Skeletal muscle cell (primary cell): ENCODE measurements around the gene NETO2.
"Not testable (repeated sequence)": the region's sequence is repeated elsewhere in the genome, so short reads cannot be mapped to it uniquely, and the experiment has no call there.

Experiments
- DNase-seq: peaks from one replicate; pipeline ENCODE4 v3.0.0-alpha.2; 2010; ENCODE audit warnings: low read depth
- H3K4me3 ChIP-seq: 2 replicates; pipeline ENCODE4 v1.5.1; 2011; ENCODE audit warnings: low read depth, mild to moderate bottlenecking, control low read depth, low read length, moderate library complexity

Gene NETO2

GRCh38 chr16:47069313-47069712 lies 74.4 kb downstream of the NETO2 start:
- H3K4me3 ChIP-seq, result no peak overlapping the region

GRCh38 chr16:47067203-47067602 lies 76.5 kb downstream of the NETO2 start:
- DNase-seq, result no peak

More at GRCh38 chr16:47069313-47069712, 74.4 kb downstream of the NETO2 start:
- DNase-seq, result no peak

GRCh38 chr16:47065766-47066688 lies 77.7 kb downstream of the NETO2 start:
- no peak for DNase-seq
- H3K4me3 ChIP-seq, result no peak overlapping the region

More at GRCh38 chr16:47067203-47067602, 76.5 kb downstream of the NETO2 start:
- no peak overlapping the region for H3K4me3 ChIP-seq

DNA sequence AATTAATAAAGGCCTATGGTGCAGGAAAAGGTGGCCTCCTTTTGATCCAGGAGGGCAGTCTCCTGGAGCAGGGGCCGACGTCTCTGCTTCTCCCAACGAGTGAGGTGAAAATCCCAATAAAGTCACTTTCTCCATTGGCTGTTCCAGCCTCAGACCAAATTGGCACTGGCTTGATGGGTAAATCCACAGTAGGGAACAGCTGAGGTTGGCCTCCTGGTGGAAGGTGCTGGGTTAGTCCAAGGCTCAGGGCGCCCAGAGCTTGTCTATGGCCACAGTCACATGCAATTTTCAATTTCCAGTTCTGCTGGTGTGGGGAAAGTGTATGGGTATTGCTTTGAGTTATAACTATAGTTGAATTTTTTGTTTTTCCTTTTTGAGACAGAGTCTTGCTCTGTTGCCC lies 79.0 kb downstream of the NETO2 start:
- no peak for DNase-seq
- H3K4me3 ChIP-seq, result no peak overlapping the region

- no peak overlapping the region for H3K4me3 ChIP-seq
- no peak for DNase-seq
These were observed 80.6 kb downstream of the NETO2 start for GRCh38 chr16:47063011-47063724.

GRCh38 chr16:47061204-47061603 lies 82.5 kb downstream of the NETO2 start:
- DNase-seq, result no peak
- H3K4me3 ChIP-seq, result no peak overlapping the region

- DNase-seq, result no peak
- no peak overlapping the region for H3K4me3 ChIP-seq
These were observed 83.1 kb downstream of the NETO2 start for GRCh38 chr16:47060596-47060995.

DNA sequence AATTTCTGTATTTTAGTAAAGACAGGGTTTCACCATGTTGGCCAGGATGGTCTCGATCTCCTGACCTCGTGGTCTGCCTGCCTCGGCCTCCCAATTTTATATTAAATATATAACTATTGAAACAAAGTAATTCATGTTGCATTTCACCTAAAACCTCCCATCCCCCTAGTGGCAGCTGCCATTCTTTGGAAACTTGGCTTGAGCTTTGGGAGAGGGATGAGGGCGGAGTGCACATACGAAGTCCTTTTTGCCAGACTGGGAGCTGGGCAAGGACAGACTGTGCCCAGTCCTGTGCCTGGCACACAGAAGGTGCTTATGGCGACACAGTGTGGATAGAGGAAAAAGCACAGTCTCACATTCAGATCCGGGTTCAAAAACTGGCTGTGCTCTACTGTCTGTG lies 83.8 kb downstream of the NETO2 start:
- no peak for DNase-seq

GRCh38 chr16:47059130-47059529 lies 84.6 kb downstream of the NETO2 start:
- DNase-seq, H3K4me3 ChIP-seq: not testable (repeated sequence)

More for the DNA sequence above, 83.8 kb downstream of the NETO2 start:
- no peak overlapping the region for H3K4me3 ChIP-seq

DNA sequence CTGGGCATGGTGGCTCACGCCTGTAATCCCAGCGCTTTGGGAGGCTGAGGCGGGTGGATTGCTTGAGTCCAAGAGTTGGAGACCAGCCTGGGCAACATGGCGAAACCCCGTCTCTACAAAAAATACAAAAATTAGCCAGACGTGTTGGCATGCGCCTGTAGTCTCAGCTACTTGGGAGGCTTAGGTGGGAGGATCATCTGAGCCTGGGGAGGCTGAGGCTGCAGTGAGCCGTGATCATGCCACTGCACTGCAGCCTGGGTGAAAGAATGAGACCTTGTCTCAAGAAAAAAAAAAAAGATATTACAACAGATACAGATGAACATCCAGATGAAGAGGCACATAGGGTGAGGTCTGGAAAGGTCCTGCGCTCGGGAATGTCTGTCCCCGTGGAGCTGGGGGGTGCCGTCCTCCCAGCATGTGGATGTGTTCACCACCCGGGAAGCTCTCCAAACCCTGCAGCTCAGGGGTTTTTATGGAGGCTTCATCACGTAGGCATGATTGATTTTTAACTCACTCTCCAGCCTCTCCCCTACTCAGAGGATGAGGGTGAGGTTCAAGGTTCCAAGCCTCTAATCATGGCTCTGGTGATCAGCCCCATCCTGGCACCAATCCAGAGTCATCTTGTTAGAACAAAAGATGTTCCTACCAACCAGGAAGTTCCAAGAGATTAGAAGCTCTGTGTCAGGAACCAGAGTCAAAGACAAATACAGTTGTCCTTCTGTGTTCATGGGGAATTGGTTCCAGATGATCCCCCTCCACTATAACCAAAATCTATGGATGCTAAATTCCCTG lies 85.3 kb downstream of the NETO2 start:
- H3K4me3 ChIP-seq, result no peak overlapping the region
- DNase-seq, result no peak

DNA sequence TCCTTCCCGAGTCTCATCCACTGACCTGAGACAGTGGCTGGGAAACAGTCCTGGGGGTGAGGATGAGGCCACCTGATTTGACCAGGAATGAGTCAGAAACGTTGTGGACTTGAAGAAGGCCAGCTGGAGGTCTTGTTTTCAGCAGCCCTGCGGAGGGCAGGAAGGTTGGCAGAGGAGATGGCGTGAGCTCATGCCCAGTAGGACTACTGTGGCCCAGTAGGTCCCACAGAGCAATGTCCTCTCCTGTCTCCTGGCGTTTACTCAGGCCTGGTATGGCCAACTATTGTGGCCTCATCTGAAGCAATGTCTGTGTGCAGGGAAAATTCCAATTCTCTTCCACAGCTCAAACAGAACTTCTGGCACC lies 86.1 kb downstream of the NETO2 start:
- H3K4me3 ChIP-seq, result no peak overlapping the region
- DNase-seq, result no peak

GRCh38 chr16:47056688-47057629 lies 86.8 kb downstream of the NETO2 start:
- no peak for DNase-seq
- no peak overlapping the region for H3K4me3 ChIP-seq

DNA sequence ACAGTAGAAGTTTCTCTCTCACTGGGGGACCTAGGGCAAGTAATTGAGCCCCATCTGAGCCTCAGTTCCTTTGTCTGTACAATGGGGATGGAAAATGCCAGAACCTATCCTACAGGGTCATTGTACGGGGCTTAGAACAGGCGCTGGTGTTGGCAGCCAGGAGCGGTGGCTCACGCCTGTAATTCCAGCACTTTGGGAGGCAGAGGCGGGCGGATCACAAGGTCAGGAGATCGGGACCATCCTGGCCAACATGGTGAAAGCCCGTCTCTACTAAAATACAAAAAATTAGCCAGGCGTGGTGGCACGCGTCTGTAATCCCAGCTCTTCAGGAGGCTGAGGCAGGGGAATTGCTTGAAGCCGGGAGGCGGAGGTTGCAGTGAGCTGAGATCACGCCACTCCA lies 87.7 kb downstream of the NETO2 start:
- not testable (repeated sequence) for H3K4me3 ChIP-seq

DNA sequence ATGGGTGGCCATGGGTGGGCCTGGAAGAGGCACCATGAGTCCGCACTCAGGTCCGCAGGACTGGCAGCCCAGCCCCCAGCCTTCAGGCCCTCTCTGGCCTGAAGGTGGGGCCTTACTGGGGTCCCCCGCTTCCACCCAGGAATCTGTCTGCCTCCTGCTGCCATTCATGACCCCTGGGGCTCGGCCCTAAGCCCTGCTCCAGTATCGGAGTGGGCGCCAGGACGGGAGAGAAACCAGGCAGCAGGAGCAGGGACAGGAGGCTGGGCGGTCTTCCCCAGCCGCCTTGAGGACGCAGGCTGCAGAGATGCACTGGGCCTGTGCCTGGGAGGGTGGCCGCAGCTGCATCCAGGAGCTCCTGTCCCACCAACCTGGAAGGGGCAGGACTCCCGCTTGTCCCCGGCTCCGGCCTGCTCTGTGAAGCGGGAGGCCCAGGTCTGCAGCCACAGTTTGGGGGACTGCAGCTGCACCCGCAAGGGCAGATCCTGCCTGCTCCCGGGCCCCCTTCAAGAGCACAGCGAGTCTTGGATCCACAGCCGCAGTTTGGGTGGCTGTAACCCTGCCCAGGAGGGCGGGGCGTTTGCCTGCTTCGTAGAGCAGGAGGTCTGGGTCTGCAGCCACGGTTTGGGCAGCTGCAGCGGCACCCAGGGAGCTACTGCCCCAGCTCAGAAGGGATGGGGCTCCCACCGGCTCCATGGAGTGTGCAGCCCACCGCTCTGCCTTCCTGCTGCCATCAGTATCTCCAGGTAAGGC lies 88.4 kb downstream of the NETO2 start:
- no peak overlapping the region for H3K4me3 ChIP-seq
- DNase-seq, result no peak

More for the DNA sequence above, 87.7 kb downstream of the NETO2 start:
- DNase-seq, result not testable (repeated sequence)

DNA sequence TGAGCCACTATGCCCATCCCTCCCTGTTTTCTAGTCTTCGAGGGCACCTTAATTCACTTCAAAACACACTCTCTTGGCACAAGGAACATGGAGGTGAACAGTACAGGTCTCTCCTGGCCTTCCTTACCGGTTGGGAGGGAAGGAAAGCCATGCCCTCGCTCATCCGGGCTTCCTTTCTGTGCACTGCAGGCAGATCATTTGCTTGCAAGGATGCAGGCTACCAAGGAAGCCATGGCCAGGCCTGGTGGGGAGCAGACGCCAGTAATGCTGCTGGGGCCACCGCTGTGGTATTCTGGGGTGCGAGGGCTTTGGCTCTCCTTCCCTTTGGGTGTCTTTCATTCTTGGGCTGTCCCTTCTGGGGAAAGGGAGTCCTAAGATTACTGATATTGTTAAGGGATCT lies 89.4 kb downstream of the NETO2 start:
- H3K4me3 ChIP-seq, result no peak overlapping the region
- no peak for DNase-seq

DNA sequence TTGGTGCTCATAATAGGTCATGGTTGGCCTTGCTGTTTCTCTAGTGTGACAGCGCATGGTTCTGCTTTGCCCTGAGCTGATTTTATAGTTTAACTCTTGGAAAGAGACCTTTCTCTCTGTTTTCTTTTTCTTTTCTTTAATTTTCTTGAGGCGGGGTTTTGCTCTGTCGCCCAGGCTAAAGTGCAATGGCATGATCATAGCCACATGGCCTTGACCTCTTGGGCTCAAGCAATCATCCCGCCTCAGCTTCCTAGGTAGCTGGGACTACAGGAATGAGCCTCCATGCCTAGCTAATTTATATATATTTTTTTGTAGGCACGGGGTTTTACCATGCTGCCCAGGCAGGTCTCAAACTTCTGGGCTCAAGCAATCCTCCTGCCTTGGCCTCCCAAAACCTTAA lies 89.8 kb downstream of the NETO2 start:
- no peak for DNase-seq
- no peak overlapping the region for H3K4me3 ChIP-seq

DNA sequence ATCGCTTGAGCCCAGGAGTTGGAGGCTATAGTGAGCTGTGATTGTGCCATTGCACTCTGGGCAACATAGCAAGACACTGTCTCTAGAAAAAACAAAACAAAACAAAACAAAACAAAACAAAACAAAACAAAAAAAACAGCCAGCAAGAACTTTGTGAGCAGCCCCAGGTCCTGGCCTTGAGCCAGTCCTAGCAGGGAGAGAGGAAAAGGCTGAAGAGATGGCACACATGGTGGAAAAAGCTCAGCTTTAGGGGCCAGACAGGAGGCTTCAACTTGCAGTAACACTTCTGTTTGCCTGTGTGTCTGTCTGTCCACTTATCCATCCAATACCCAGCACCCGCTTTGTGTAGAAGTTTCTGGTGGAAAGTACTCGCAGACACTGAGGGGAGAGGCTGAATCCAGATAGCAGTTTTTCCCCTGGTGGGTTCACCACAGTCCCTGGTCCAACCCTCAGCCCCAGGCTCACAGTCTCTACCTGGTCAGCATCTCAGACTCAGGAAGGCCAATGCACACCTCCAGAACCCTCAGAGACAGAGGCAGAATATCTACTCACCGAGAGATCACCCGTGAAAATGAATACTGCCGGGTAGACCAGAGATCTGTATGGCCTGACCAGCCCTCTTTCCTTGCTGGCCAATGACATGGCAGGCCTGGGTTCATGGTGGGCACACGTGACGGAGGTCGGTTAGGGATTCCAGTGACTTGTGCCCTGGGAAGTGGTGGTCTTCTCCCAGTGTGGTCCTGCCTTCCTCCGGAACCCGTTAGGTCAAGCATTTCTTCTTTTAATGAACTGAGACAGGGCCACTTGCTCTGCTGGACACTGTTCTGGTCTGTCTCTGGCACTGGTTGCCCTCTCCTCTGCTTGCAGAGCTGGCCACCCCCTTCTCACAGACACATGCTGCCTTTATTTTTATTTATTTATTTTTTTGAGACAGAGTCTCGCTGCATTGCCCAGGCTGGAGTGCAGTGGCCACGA lies 90.8 kb downstream of the NETO2 start:
- DNase-seq, result no peak
- no peak overlapping the region for H3K4me3 ChIP-seq
